Adrenal gland (tissue), 5 donors: ENCODE results near the gene SCN2B.

Experiments
- CTCF ChIP-seq, 6 experiments: fragments of 450-650 bp in 4 of 6; fragments of 200-600 bp in 2 of 6; sonication (generic) in 1 of 6; IDR thresholded peaks; 1 replicate in 5 of 6; 2 replicates in 1 of 6; pipeline versions ENCODE4 v1.5.1 to v1.8.0; 2016 to 2021; ENCODE audit warnings: antibody characterized with exemption in 6 of 6, mild to moderate bottlenecking in 2 of 6, moderate library complexity in 1 of 6
- POLR2A ChIP-seq, 2 donors: fragments of 450-650 bp; IDR thresholded peaks; one replicate each; pipeline ENCODE4 v1.6.1; 2017; ENCODE audit warnings: antibody characterized with exemption in 2 of 2, mild to moderate bottlenecking in 2 of 2, moderate library complexity in 1 of 2
- donor health status: DM: no; HTN: no; CAD: no.

- TF ChIP-seq CTCF (IDR thresholded peaks at IDR 0.05) (no peak), POLR2A (IDR thresholded peaks at IDR 0.05) (no peak)
Observed at GRCh38 chr11:118112711-118113430, 63.6 kb downstream of the SCN2B start.
